Right lobe of liver (tissue), 4 donors: ENCODE data around the gene YES1.

Experiments
- POLR2A ChIP-seq: fragments of 450-650 bp; IDR thresholded peaks from one replicate; pipeline ENCODE4 v1.6.1; 2017; ENCODE audit warnings: antibody characterized with exemption, mild to moderate bottlenecking
- TF ChIP-seq, protein P1 (sequence below), 4 donors: fragments of 200-600 bp in 3 of 4; fragments of 450-650 bp in 1 of 4; IDR thresholded peaks; one replicate each; pipeline versions ENCODE4 v1.5.1 to v1.8.0; 2016 to 2022; ENCODE audit warnings: antibody characterized with exemption in 4 of 4, mild to moderate bottlenecking in 2 of 4
- donor health status: DM: no; HTN: no; CAD: no.
- donor health status: DM: no; HTN: no; CAD: no.
- donor health status: DM: no; HTN: yes; CAD: no.

- TF ChIP-seq, protein P1, sequence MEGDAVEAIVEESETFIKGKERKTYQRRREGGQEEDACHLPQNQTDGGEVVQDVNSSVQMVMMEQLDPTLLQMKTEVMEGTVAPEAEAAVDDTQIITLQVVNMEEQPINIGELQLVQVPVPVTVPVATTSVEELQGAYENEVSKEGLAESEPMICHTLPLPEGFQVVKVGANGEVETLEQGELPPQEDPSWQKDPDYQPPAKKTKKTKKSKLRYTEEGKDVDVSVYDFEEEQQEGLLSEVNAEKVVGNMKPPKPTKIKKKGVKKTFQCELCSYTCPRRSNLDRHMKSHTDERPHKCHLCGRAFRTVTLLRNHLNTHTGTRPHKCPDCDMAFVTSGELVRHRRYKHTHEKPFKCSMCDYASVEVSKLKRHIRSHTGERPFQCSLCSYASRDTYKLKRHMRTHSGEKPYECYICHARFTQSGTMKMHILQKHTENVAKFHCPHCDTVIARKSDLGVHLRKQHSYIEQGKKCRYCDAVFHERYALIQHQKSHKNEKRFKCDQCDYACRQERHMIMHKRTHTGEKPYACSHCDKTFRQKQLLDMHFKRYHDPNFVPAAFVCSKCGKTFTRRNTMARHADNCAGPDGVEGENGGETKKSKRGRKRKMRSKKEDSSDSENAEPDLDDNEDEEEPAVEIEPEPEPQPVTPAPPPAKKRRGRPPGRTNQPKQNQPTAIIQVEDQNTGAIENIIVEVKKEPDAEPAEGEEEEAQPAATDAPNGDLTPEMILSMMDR (IDR thresholded peaks at IDR 0.05) = no peak
- TF ChIP-seq POLR2A = no peak
Observed at GRCh38 chr18:711310-711656, 100.8 kb downstream of the YES1 start.
